Ovary (tissue), 9 donors: ENCODE measurements around the gene TXK. TPM values are rescaled to one million over a fixed set of nuclear protein-coding genes. Genes with fewer than 3 reads are reported as not detected.

Experiments used
- DNase-seq, 5 donors: peaks; one replicate each; pipeline ENCODE4 v3.0.0-alpha.2; 2019 to 2020
- H3K27ac ChIP-seq, 2 donors: fragments of 200-600 bp; one replicate each; pipeline versions ENCODE4 v1.5.1 to v1.8.0; 2019 to 2022
- H3K27me3 ChIP-seq: fragments of 200-600 bp; one replicate; pipeline ENCODE4 v1.8.0; 2022
- H3K36me3 ChIP-seq: fragments of 200-600 bp; sonication (generic); one replicate; pipeline ENCODE4 v1.5.1; 2019
- H3K4me1 ChIP-seq: one replicate; pipeline ENCODE4 v1.8.1; 2013; ENCODE audit warnings: mild to moderate bottlenecking, moderate library complexity; ENCODE audit not compliant: insufficient read depth
- H3K4me3 ChIP-seq: fragments of 200-600 bp; sonication (generic); one replicate; pipeline ENCODE4 v1.5.1; 2017
- H3K9me3 ChIP-seq, 2 donors: fragments of 200-600 bp in 1 of 2; sonication (generic) in 1 of 2; one replicate each; pipeline versions ENCODE4 v1.5.1 to v1.8.1; 2013 to 2019; ENCODE audit warnings: mild to moderate bottlenecking in 1 of 2, moderate library complexity in 1 of 2
- CTCF ChIP-seq, 3 donors: fragments of 450-650 bp in 2 of 3; fragments of 200-600 bp in 1 of 3; IDR thresholded peaks; one replicate each; pipeline versions ENCODE4 v1.5.1 to v1.8.0; 2016 to 2022; ENCODE audit warnings: antibody characterized with exemption in 3 of 3, mild to moderate bottlenecking in 1 of 3
- EP300 ChIP-seq: sonication (generic); formaldehyde crosslinking; IDR thresholded peaks from one replicate; pipeline ENCODE4 v1.6.1; 2017; ENCODE audit warnings: antibody characterized with exemption
- POLR2A ChIP-seq: fragments of 450-650 bp; IDR thresholded peaks from one replicate; pipeline ENCODE4 v1.6.1; 2017; ENCODE audit warnings: antibody characterized with exemption, mild to moderate bottlenecking, moderate library complexity
- WGBS, 3 donors: extraction: QIAGEN DNeasy Blood & Tissue Kit in 1 of 3; methylation state at CpG; one replicate each; pipeline versions ENCODE4 v1.1.5 to v1.1.7; 2013 to 2017; 5-methylcytosine and 5-hydroxymethylcytosine counted together
- intact Hi-C, 4 donors: fragments of 100-400 bp; cut with DNase I; formaldehyde crosslinking; loops; one replicate each; pipeline versions ENCODE4 v1.11.0 to v1.15.1; 2022 to 2023
- polyA plus RNA-seq, 2 donors: library from polyadenylated mRNA; stranded (reverse); fragments of 200-250 nt in 1 of 2; fragments of 350-450 nt in 1 of 2; fragmentation: Illumina TruSeq in 1 of 2; extraction: RNeasy Lipid Tissue Mini Kit (QIAGEN cat#74804) in 1 of 2; gene quantifications; one replicate each; pipeline ENCODE4 v1.2.3, GENCODE V29; 2013 to 2014
- total RNA-seq, 7 donors: library from RNA; depleted of rRNA in 2 of 7; stranded (reverse); fragments of >200 nt in 2 of 7; fragmentation: NEBNext Ultra II Directional in 3 of 7; extraction: Animal tissue kit (Norgen Biotek cat#: 25700) in 3 of 7; gene quantifications; one replicate each; pipeline versions ENCODE4 v1.1.0 to v1.2.4, GENCODE V29; 2016 to 2023
- donor health status: DM: no; HTN: no; CAD: no; lungs with moderate emphysema.
- donor health status: DM: no; HTN: no; CAD: no.
- donor health status: Bipolar disorder and iron deficiency.
- donor health status: DM: yes; HTN: yes; CAD: no.
- donor health status: DM: no; HTN: no; CAD: no.
- donor health status: DM: yes; HTN: yes; CAD: no.

The TXK gene
- total and polyA plus RNA-seq, 9 donors, result 0.11 to 2.3 (median 0.26) TPM

- intact Hi-C loops, result no loop called here
Observed at GRCh38 chr4:48175328-48175727, 41.3 kb upstream of the TXK start.

GRCh38 chr4:48173056-48173991, 39.3 kb upstream of the TXK start:
- Histone ChIP-seq H3K27me3 (no peaks in the 10 kb centered on the region), H3K27ac (no peak overlapping the region), H3K9me3 (no peaks in the 10 kb centered on the region), H3K4me3 (no peak overlapping the region), H3K4me1 (no peaks in the 10 kb centered on the region), H3K36me3 (no peaks in the 10 kb centered on the region)
- 80 to 83% (median 82%) methylated on average over 6 of the region's 6 CpGs for WGBS, 3 donors
- TF ChIP-seq POLR2A, result no peak
- DNase-seq, result no peak
- intact Hi-C loops, result no loop called here

More at GRCh38 chr4:48175328-48175727, 41.3 kb upstream of the TXK start:
- DNase-seq, result no peak
- 30 to 52% (median 50%) methylated on average over 7 of the region's 7 CpGs for WGBS, 3 donors
- Histone ChIP-seq H3K27me3 (no peaks in the 10 kb centered on the region), H3K27ac (no peak overlapping the region), H3K36me3 (no peaks in the 10 kb centered on the region), H3K4me1 (no peaks in the 10 kb centered on the region), H3K4me3 (no peak overlapping the region), H3K9me3 (no peaks in the 10 kb centered on the region)
- TF ChIP-seq POLR2A (no peak), CTCF (IDR thresholded peaks at IDR 0.05) (no peak), EP300 (no peak)

- no peak overlapping the region for H3K4me3 ChIP-seq
- H3K9me3 ChIP-seq, result no peaks in the 10 kb centered on the region
- WGBS, 3 donors, result 48 to 95% (median 71%) methylated on average over 4 of the region's 4 CpGs
- DNase-seq, result no peak
- H3K27me3 ChIP-seq, result no peaks in the 10 kb centered on the region
- intact Hi-C loops, result no loop called here
- no peaks in the 10 kb centered on the region for H3K36me3 ChIP-seq
- no peaks in the 10 kb centered on the region for H3K4me1 ChIP-seq
- TF ChIP-seq EP300, result no peak
- TF ChIP-seq POLR2A, result no peak
- no peak for TF ChIP-seq CTCF (IDR thresholded peaks at IDR 0.05)
- H3K27ac ChIP-seq, result no peak overlapping the region
Observed at GRCh38 chr4:48172651-48173050, 38.6 kb upstream of the TXK start.

- intact Hi-C loops, result no loop called here
- Histone ChIP-seq H3K27me3 (no peaks in the 10 kb centered on the region), H3K36me3 (no peaks in the 10 kb centered on the region), H3K9me3 (no peaks in the 10 kb centered on the region), H3K4me1 (no peaks in the 10 kb centered on the region), H3K27ac (no peak overlapping the region), H3K4me3 (no peak overlapping the region)
- WGBS, 3 donors, result 0 to 83% (median 30%) methylated on average over 1 of the region's 1 CpG
- no peak for DNase-seq
- TF ChIP-seq CTCF (IDR thresholded peaks at IDR 0.05) (no peak), EP300 (no peak), POLR2A (no peak)
Observed at GRCh38 chr4:48169636-48170035, 35.6 kb upstream of the TXK start.
